C4-2B (cell line): ENCODE data around the gene PRR20G.
"Not testable (repeated sequence)": the region's sequence is repeated elsewhere in the genome, so short reads cannot be mapped to it uniquely, and the experiment has no call there.

ENCODE experiments used
- H3K27ac ChIP-seq: fragments of 450-650 bp; 2 replicates; pipeline ENCODE4 v1.5.1; 2017
- ZFX ChIP-seq: fragments of 450-650 bp; IDR thresholded peaks from 2 replicates; pipeline ENCODE4 v1.6.1; 2017
- TF ChIP-seq, protein P1 (sequence below): fragments of 450-650 bp; conservative IDR thresholded peaks from 2 replicates; pipeline ENCODE4 v1.5.1; 2017; ENCODE audit warnings: mild to moderate bottlenecking

PRR20G gene

DNA sequence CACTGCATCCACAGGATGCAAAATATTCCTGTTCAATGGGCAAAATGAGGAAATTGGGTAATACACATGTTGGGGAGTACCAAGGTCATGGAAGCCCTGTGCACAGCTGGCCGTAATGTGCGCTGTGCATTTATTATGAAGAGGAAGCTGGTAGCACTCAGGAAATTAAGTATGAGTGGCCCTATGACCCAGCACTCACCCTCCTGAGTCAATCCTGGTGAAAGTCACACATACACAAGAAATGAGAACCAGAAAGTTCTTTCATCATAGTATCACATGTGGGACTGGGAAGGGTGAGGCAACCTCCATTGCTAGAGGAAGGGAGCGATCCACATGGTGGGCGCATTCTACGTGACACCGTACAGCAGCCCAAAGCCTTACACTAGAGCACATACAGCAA is 11.4 kb upstream of the PRR20G start:
- no peak overlapping the region for H3K27ac ChIP-seq
- TF ChIP-seq, protein P1, sequence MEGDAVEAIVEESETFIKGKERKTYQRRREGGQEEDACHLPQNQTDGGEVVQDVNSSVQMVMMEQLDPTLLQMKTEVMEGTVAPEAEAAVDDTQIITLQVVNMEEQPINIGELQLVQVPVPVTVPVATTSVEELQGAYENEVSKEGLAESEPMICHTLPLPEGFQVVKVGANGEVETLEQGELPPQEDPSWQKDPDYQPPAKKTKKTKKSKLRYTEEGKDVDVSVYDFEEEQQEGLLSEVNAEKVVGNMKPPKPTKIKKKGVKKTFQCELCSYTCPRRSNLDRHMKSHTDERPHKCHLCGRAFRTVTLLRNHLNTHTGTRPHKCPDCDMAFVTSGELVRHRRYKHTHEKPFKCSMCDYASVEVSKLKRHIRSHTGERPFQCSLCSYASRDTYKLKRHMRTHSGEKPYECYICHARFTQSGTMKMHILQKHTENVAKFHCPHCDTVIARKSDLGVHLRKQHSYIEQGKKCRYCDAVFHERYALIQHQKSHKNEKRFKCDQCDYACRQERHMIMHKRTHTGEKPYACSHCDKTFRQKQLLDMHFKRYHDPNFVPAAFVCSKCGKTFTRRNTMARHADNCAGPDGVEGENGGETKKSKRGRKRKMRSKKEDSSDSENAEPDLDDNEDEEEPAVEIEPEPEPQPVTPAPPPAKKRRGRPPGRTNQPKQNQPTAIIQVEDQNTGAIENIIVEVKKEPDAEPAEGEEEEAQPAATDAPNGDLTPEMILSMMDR, result no peak

DNA sequence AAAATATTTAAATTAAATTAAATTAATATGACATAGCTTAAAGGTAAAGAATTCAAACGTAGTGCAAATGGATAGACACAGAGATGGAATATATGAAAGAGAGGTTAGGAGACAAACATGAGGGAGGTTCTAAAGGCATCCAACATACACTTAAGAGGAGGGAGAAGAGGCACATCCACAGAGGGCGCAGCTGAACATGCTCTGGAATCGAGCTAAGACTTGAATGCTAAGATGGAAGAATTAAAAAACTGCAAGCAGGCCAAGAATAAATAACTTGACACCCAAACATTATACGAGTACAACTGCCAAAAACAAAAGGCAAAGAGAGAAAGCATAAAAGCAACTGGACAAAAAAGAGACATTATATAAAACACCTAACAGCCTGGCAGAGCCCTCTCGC is 9.1 kb upstream of the PRR20G start:
- TF ChIP-seq ZFX, result no peak
- TF ChIP-seq, protein P1, result no peak
- no peak overlapping the region for H3K27ac ChIP-seq

DNA sequence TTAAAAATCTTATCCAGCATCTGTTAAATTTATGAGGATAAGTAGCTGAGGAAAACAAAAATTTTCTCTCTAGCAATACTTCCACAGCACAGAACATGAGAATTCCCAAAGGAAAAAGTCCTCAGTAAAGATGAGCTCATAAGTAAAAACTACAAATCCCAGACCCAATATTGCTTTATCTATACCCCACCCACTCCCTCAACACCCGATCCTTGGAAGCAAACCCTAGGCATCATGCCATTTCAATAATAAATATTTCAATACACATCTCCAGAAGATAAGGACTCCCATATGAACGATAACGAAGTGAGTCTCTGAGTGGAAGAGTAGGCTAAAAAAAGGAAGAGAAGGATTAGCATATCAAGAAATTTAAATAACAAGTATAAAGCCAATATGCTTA is 8.3 kb upstream of the PRR20G start:
- H3K27ac ChIP-seq, result no peak overlapping the region
- no peak for TF ChIP-seq ZFX
- TF ChIP-seq, protein P1, result no peak

DNA sequence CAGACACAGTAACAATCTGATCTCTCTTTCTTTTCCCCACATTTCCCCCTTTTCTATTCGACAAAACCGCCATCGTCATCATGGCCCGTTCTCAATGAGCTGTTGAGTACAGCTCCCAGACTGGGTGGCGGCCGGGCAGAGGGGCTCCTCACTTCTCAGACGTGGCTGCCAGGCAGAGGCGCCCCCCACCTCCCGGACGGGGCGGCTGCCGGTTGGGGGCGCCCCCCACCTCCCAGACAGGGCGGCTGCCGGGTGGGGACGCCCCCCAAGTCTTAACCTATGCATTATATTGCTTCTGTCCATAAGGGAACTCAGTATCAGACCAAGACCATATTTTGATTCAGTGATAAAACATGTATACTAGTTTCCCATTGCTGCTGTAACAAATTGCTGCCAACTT is 5.8 kb upstream of the PRR20G start:
- not testable (repeated sequence) for H3K27ac ChIP-seq

DNA sequence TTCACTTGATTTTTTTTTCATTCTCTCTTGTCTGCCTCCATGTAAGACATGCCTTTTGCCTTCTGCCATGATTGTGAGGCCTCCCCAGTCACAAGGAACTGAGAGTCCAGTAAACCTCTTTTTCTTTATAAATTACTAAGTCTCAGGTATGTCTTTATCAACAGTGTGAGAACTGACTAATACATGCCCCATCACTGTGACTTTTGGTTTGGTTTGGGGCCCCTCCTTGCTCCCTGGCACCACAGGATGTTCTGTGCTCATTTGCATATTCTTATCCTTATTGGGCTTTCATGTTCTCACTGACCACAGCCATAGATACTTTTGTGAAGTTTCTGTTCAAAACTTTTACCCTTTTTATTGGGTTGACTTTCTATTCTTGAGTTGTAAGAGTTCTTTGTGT is 3.8 kb upstream of the PRR20G start:
- TF ChIP-seq ZFX, result no peak
- TF ChIP-seq, protein P1, result no peak
- no peak overlapping the region for H3K27ac ChIP-seq

DNA sequence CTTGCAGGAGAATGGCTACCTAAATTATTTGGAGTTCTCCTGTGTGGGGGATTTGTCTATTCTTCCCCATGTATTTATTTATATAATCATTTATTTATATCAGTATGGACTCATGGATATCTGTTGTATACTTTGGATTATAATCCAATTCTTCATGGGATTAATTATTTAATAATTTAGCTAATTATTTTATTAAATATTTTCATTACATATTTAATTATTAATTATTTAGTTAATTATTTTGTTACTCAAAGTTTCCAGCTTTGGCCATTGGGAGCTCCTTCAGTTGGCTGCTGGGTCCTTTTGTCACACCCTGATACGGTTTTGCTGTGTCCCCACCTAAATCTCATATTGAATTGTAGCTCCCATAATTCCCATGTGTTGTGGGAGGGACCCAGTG is 3.3 kb upstream of the PRR20G start:
- H3K27ac ChIP-seq, result no peak overlapping the region
- TF ChIP-seq, protein P1, result no peak
- no peak for TF ChIP-seq ZFX

DNA sequence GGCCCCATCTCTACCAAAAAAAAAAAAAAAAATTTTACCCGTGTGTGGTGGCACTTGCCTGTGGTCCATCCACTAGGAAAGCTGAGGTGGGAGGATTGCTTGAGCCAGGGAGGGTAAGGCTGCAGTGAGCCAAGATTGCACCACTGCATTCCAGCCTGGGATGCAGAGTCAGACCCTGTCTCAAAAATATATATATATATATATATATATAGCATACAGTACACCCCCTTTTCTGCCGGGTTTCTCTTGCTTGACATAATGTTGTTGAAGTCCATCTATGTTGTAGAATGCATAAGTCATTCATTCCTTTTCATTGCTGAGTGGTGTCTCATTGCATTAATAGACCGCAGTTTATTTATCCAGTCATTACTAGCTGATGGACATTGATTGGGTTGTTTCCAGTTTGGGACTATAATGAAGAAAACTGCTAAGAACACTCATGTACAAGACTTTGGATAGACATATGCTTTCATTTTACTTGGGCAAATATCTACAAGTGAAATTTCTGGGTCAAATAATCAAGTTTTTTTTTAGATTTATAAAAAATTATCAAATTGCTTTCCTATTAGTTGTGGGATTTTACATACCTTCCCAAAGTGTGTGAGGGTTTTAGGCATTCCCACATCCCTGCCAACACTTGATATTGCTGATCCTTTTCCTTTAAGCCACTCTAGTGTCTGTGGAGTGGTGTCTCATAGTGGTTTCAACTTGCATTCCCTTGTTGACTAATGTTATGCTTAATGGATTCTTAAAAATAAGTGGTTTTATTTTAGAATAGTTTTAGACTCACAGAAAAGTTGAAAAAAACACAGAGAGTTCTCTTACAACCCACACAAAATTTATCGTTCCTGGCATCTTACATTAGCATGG is 2.1 kb upstream of the PRR20G start:
- TF ChIP-seq, protein P1, result no peak
- TF ChIP-seq ZFX, result no peak

More for the DNA sequence above, 2.1 kb upstream of the PRR20G start:
- H3K27ac ChIP-seq, result no peak overlapping the region
